GM19455 (cell line): ENCODE results near the gene NFATC2.
"Not testable (repeated sequence)": the region's sequence is repeated elsewhere in the genome, so short reads cannot be mapped to it uniquely, and the experiment has no call there.

Experiments used
- ATAC-seq: cut with Tn5 transposase; IDR thresholded peaks from one replicate; pipeline ENCODE4 v1.9.1; 2021; ENCODE audit not compliant: unreplicated experiment

The NFATC2 gene

DNA sequence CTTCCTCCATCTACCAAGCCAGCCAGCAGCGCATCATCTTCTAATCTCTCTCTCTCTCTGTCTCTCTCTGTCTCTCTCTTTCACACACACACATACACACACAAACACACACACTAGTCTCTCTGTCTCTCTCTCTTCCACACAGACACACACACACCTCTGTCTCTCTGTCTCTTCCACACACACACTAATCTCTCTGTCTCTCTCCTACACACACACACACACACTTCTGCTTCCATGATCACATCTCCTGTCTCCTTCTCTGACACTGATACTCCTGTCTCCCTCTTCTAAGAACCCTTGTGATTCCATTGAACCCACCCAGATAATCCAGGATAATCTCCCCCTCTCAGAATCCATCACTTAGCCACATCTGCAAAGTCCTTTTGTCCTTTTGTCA is 181.3 kb downstream of the NFATC2 start:
- ATAC-seq, result no peak

- ATAC-seq, result no peak
These were observed 181.9 kb downstream of the NFATC2 start for GRCh38 chr20:51360451-51361201.

GRCh38 chr20:51359947-51360346 is 182.6 kb downstream of the NFATC2 start:
- no peak for ATAC-seq

GRCh38 chr20:51359401-51359800 is 183.1 kb downstream of the NFATC2 start:
- no peak for ATAC-seq

DNA sequence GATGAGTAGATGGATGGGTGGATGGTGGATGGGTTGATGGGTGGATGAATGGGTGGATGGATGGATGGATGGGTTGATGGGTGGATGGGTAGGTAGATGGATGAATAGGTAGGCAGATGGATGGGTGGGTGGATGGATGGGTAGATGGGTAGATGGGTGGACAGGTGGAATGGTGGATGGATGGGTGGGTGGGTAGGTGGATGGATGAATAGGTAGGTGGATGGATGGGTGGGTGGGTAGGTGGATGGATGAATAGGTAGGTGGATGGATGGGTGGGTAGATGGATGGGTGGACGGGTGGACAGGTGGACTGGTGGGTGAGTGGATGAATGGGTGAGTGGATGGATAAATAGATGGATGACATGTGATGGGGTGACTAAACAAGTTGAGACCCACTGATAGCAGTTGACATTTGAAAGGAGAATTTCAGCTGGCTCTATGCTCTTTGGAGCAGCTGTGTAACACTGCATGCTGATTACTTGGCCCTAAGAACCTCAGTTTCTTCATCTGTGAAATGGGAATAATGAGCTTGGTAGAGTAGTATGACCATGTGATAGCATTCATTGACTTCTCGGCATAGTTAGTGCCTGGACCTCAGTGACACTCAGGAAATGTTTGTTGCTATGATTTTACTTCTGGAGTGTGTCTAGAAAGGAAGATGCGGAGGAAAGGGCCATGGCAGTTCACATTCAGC is 184.3 kb downstream of the NFATC2 start:
- no peak for ATAC-seq

DNA sequence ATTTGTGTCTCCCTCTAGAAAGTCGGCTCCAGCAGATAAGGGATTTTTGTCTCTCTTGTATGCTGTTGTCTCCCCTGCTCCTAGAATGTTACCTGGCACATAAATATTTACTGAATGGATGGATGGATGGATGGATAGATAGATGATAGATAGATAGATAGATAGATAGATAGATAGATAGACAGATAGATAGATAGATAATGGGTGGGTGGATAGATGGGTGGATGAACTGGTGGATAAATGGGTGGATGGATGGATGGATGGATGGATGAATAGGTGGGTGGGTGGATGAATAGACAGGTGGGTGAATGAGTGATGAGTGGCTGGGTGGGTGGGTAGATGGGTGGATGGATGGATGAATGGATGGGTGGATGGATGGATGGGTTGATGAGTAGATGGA is 185.0 kb downstream of the NFATC2 start:
- no peak for ATAC-seq

- no peak for ATAC-seq
These were observed 185.6 kb downstream of the NFATC2 start for GRCh38 chr20:51356871-51357270.

- ATAC-seq, result no peak
These were observed 187.7 kb downstream of the NFATC2 start for GRCh38 chr20:51354769-51355319.

GRCh38 chr20:51354191-51354768 is 188.2 kb downstream of the NFATC2 start:
- no peak for ATAC-seq

- ATAC-seq, result no peak
These were observed 189.0 kb downstream of the NFATC2 start for GRCh38 chr20:51353491-51353890.

- ATAC-seq, result no peak
These were observed 189.7 kb downstream of the NFATC2 start for GRCh38 chr20:51352791-51353190.

DNA sequence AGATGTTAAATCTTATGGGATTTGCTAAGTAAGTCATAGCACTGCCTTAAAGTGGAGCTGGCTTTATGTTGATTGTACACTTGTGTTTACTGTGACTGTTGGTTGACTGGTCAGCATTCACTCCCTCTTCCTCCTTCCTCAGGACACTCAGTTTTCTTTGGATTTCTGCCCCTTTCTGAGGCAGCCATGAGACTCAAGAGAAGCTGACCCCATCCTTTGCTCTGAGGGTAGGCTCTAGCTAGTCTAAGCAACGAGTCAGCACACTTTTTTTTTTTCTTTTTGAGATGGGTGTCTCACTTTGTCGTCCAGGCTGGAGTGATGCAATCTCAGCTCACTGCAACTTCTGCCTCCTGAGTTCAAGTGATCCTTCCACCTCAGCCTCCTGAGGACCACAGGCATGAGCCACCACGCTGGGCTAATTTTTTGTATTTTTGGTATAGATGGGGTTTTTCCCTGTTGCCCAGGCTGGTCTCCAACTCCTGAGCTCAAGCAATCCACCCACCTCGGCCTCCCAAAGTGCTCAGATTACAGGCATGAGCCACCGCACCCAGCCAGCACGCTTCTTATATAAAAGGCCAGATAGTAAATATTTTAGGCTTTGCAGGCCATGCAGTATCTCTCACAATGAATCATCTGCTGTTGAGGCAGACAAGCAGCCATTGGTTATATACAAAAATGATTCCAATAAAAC is 191.4 kb downstream of the NFATC2 start:
- ATAC-seq, result no peak

- ATAC-seq, result no peak
These were observed 193.6 kb downstream of the NFATC2 start for GRCh38 chr20:51348876-51349275.

GRCh38 chr20:51347831-51348230 is 194.7 kb downstream of the NFATC2 start:
- no peak for ATAC-seq

- no peak for ATAC-seq
These were observed 195.6 kb downstream of the NFATC2 start for GRCh38 chr20:51346686-51347485.

DNA sequence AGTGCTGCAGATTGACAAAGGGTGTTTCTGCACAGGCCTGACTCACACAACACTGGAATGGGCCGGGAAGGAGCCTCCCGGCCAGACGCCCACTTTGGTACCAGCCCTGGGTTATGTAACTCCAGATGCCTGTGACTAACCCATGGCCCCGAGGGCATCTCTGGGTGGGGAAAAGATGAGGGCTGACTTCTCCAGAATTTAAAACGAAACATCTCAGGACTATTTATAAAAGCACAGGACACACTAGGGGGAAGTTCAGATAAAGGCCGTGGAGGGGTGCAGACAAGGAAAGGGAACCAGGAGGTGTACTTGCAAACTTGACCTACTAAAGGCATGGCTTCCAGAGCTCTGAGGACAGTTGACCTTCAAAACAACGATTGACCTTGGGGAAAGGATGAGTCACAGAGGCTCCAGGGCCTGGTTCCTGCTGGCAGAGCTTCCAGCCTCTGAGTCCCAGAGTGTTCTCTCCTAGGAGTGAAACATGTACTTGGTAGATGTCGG is 196.9 kb downstream of the NFATC2 start:
- ATAC-seq, result no peak

DNA sequence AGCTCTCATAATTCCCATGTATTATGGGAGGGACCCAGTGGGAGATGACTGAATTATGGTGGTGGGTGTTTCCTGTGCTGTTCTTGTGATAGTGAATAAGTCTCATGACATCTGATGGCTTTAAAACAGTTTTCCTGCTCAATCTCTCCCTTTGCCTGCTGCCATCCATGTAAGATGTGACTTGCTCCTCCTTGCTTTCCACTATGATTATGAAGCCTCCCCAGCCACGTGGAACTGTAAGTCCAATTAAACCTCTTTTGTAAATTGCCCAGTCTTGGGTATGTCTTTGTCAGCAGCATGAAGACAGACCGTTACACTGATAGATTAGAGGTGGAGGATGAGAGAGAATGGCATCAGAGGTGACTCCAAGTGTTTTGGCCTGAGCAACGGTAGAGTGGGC is 198.7 kb downstream of the NFATC2 start:
- not testable (repeated sequence) for ATAC-seq

DNA sequence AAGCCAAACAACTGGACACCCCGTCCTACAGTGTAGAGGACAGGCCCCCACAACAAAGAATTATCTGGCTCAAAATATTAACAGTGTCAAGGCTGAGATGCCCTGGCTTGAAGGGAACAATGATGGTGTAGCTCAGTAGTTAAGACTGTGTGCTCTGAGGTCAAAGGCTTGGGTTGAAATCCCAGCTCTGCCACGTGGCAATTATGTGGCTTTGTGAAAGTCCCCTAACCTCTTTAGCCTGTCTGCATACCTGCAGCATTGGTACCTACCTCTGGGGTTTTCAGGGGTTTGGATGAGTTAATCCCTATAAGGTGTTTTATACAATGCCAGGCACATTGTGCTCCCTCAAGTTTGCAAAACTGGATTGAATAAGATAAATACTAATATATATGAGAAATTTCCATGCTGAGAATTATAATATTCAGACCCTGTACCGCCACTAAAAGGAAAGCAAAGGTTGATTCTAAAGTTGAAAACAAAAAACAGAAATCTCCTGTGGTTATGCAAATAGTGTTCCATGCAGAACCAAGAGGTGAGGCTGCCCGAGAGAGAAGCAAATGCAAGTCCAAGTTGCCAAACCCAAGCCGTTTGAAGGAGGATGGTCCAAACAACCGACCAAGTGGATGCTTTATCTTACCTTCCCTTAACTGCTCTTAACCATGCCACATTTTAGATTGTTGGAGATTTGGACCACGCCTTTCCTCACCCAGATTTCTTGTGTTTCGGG is 199.8 kb downstream of the NFATC2 start:
- ATAC-seq, result no peak

DNA sequence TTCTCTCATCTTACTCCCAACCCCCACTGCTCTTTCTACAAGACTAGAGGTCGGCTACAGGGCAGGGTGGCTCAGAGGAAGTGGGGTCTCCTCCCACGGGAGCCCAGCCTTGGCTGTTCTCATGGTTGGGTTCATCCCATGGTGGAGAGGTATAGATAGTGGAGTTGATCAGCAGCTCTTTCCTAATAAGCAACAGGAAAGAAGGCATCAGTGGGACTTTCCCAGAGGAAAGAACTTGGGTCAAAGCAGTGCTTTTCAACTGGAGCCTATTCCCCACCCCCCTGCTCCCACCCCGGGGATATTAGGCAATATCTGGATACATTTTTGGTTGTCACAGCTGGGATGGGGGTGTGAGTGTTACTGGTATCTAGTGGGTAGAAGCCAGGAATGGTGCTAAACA is 200.9 kb downstream of the NFATC2 start:
- no peak for ATAC-seq

DNA sequence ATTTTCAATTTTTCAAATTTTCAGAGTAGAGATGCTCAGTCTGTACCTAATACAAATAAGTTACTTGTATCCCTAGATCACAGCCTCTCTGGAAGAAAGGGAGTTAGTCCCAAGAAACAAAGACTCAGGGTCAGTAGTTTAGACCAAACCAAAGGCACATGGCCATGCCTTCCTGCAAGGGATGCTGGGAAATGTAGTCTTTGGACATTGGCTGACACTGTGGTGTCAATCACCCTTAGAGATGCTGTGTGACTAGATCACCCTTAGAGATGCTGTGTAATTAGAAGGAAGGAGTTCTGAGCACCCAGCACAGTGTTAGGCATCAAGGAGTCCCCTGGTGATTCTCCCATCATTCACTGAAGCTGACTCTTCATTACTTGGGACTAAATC is 202.1 kb downstream of the NFATC2 start:
- no peak for ATAC-seq
